ENCODE results near the gene INPP4A. TPM values are rescaled to one million over a fixed set of nuclear protein-coding genes. Genes with fewer than 3 reads are reported as not detected.
A peak's percentile ranks its signal among the peaks of the same experiment; 100 is the strongest.

Gene INPP4A
- total RNA-seq, 4 donors from 2014 or later: 30.2 to 45.1 (median 37.8) TPM

- 89 to 95% methylated on average over 3 of the region's 3 CpGs for WGBS, 2 donors (ENCODE audit: low coverage in 1 of 2)
- H3K4me1 ChIP-seq: peaks cover 0 to 50% (median 0%) of the 10 kb centered on the region in 3 donors
- no peaks in the 10 kb centered on the region for H3K27me3 ChIP-seq
- peaks cover 0 to 69% of the 10 kb centered on the region in 2 donors for H3K36me3 ChIP-seq
- H3K4me3 ChIP-seq: no peak overlapping the region
- TF ChIP-seq POLR2AphosphoS5 (IDR thresholded peaks at IDR 0.05) (no peak), POLR2A (IDR thresholded peaks at IDR 0.05) (no peak), CTCF (IDR thresholded peaks at IDR 0.05) (no peak), EP300 (IDR thresholded peaks at IDR 0.05) (no peak)
- ATAC-seq: no peak
- H3K27ac ChIP-seq: peak overlapping the region in 3 of 4 donors; percentile 82 to 85 (median 84)
- no peaks in the 10 kb centered on the region for H3K9me3 ChIP-seq
Measured at GRCh38 chr2:98559581-98559980, 114.9 kb downstream of the INPP4A start.

- Histone ChIP-seq H3K27me3 (no peaks in the 10 kb centered on the region), H3K27ac (peak overlapping the region; percentile 66 to 85 (median 83)), H3K36me3 (peaks cover 0 to 69% of the 10 kb centered on the region in 2 donors), H3K9me3 (no peaks in the 10 kb centered on the region), H3K4me1 (peaks cover 0 to 50% (median 0%) of the 10 kb centered on the region in 3 donors), H3K4me3 (no peak overlapping the region)
- ATAC-seq: peak; percentile 72
- WGBS, 2 donors (ENCODE audit: low coverage in 1 of 2): 37 to 60% methylated on average over 2 to 4 of the region's 9 CpGs
- TF ChIP-seq CTCF (IDR thresholded peaks at IDR 0.05) (no peak), POLR2AphosphoS5 (IDR thresholded peaks at IDR 0.05) (peak; percentile 48), EP300 (IDR thresholded peaks at IDR 0.05) (no peak), POLR2A (IDR thresholded peaks at IDR 0.05) (no peak)
Measured at GRCh38 chr2:98560256-98560771, 115.7 kb downstream of the INPP4A start.

- Histone ChIP-seq H3K27ac (peak overlapping the region; percentile 66 to 85 (median 83)), H3K9me3 (no peaks in the 10 kb centered on the region), H3K4me3 (no peak overlapping the region), H3K4me1 (peaks cover 0 to 50% (median 0%) of the 10 kb centered on the region in 3 donors), H3K36me3 (peaks cover 0 to 69% of the 10 kb centered on the region in 2 donors), H3K27me3 (no peaks in the 10 kb centered on the region)
- no peak for ATAC-seq
- 73 to 79% methylated on average over 9 of the region's 9 CpGs for WGBS, 2 donors (ENCODE audit: low coverage in 1 of 2)
- TF ChIP-seq CTCF (IDR thresholded peaks at IDR 0.05) (no peak), POLR2AphosphoS5 (IDR thresholded peaks at IDR 0.05) (no peak), EP300 (IDR thresholded peaks at IDR 0.05) (no peak), POLR2A (IDR thresholded peaks at IDR 0.05) (no peak)
Measured at GRCh38 chr2:98561018-98561417, 116.4 kb downstream of the INPP4A start.

GRCh38 chr2:98561902-98562695 lies 117.4 kb downstream of the INPP4A start:
- peaks cover 0 to 73% of the 10 kb centered on the region in 2 donors for H3K36me3 ChIP-seq
- H3K4me1 ChIP-seq: peaks cover 0 to 50% (median 0%) of the 10 kb centered on the region in 3 donors
- peak overlapping the region; percentile 66 to 85 (median 83) for H3K27ac ChIP-seq
- no peak overlapping the region for H3K4me3 ChIP-seq
- no peaks in the 10 kb centered on the region for H3K9me3 ChIP-seq
- peak; percentile 32 for ATAC-seq
- TF ChIP-seq POLR2A (IDR thresholded peaks at IDR 0.05) (no peak), EP300 (IDR thresholded peaks at IDR 0.05) (no peak), CTCF (IDR thresholded peaks at IDR 0.05) (no peak)
- 28 to 42% methylated on average over 13 of the region's 13 CpGs for WGBS, 2 donors (ENCODE audit: low coverage in 1 of 2)
- H3K27me3 ChIP-seq: no peaks in the 10 kb centered on the region
